Raji (cell line): ENCODE measurements around the gene PNPLA6.

Source experiments
- POLR2A ChIP-seq: IDR thresholded peaks from 2 replicates; pipeline ENCODE4 v1.6.1; 2011; ENCODE audit warnings: low read depth, low read length, control low read depth; ENCODE audit not compliant: insufficient read depth

PNPLA6 gene

DNA sequence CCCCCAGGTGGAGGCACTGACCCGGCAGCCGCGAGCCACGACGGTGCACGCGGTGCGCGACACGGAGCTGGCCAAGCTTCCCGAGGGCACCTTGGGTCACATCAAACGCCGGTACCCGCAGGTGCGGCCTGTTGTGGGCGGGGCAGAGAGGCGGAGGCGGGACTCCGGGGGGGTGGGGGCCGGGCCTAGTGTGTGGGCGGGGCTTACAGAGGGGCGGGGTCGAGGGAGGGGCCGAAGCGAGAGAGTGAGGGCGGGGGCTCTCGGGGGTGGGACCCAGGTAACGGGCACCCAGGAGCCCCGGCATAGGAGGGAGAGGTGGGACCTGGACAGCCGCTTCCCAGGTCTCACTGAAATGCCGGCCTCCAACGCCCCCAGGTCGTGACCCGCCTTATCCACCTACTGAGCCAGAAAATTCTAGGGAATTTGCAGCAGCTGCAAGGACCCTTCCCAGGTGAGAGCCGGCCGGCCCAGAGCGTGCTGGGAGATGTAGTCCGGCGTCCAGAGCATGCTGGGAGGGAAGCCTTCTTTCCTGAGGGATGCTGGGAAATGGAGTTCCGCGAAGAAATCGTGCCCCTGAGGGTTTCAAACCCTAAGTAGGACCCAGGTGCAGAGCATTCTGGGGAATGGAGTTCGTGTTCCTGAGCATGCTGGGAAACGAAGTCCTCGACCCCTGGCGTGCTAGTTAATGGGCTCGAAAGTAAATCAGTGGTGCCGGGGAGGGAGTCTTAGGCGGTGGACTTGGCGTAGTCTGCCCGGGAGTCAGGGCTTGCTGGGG, 15.7 kb downstream of the PNPLA6 start:
- TF ChIP-seq POLR2A, result no peak

DNA sequence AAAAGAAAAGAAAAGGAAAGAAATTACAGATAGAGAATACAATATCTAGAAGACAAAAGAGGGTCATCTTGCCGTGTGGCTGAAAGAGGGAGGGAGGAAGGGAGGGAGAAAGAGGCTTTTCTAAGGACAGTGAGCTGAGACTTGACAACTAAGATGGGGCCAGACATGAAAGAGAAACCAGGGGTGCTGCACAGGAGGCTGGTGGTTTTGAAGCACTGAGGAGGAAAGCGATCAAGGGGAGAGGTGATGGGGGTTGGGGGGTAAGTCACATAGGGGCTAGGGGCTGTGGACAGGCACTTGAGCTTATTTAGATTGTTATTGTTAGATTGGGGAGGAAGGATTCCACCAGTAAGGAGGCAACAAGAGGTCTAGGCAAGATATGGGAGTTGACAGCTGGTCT, 17.3 kb downstream of the PNPLA6 start:
- TF ChIP-seq POLR2A, result no peak

DNA sequence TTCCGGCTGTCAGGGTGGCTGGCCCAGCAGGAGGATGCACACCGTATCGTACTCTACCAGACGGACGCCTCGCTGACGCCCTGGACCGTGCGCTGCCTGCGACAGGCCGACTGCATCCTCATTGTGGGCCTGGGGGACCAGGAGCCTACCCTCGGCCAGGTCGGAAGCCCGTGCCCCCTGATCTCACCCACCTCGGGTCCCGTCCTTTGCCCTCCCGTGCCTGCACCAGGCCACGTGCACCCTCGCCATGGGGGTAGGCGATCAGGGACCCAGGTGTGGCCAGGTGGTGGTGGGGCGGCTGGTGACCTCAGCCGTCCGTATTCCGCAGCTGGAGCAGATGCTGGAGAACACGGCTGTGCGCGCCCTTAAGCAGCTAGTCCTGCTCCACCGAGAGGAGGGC, 19.0 kb downstream of the PNPLA6 start:
- TF ChIP-seq POLR2A, result no peak

DNA sequence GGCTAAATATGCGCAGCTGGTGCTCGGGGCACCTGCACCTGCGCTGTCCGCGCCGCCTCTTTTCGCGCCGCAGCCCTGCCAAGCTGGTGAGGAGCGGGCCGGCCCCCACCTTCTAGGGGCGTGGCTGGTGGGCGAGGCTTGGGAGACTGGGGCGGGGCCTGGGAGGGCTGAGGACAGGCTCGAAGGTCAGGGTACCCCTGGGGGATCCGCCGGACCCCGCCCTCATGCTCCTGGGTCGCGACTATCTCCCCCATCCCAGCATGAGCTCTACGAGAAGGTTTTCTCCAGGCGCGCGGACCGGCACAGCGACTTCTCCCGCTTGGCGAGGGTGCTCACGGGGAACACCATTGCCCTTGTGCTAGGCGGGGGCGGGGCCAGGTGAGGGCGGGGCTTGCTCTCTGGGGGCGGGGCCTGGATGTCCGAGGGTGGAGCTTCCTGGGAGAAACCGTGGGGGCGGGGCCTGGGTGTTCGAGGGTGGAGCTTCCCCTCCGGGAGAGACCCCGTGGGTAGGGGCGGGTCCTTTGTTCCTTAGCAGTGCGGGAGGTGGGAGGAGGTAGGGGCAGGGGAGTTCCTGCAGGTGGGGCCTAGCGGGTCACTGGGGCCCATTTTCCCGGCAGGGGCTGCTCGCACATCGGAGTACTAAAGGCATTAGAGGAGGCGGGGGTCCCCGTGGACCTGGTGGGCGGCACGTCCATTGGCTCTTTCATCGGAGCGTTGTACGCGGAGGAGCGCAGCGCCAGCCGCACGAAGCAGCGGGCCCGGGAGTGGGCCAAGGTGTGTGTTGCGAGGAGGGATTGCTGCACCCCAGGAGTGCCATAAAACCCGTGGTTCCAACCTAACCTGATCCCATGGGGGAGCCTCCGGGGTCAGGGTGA, 19.7 kb downstream of the PNPLA6 start:
- TF ChIP-seq POLR2A, result no peak

GRCh38 chr19:7556696-7557315, 21.3 kb downstream of the PNPLA6 start:
- no peak for TF ChIP-seq POLR2A

DNA sequence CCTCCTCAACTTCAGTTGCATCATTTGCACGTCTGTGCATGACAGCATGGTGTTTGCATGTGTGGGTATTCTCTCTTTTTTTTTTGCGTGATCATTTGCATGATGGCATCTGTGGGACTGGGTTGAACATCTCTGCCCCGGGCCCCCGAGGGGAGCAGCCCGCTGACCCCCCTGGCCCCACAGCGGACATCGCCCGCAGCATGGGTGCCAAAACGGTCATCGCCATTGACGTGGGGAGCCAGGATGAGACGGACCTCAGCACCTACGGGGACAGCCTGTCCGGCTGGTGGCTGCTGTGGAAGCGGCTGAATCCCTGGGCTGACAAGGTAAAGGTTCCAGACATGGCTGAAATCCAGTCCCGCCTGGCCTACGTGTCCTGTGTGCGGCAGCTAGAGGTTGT, 23.1 kb downstream of the PNPLA6 start:
- no peak for TF ChIP-seq POLR2A

DNA sequence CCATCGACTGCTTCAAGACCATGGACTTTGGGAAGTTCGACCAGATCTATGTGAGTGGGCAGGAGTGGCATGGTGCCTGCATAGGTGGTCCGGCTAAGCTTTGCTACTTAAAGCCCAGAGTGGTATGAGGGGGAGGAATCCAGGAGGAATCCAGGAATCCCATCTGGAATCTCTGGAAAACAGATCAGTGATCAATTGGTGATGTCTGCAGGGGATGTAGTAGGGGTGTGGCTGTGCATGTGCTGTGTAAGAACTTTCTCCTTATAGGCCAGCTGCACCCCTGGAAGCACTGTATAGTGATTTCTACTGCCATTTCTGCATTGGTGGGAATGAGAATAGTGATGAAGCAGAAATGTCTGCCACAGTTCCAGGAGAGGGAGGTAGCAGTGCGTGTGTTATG, 23.6 kb downstream of the PNPLA6 start:
- no peak for TF ChIP-seq POLR2A

GRCh38 chr19:7560255-7560654, 24.7 kb downstream of the PNPLA6 start:
- TF ChIP-seq POLR2A, result no peak

DNA sequence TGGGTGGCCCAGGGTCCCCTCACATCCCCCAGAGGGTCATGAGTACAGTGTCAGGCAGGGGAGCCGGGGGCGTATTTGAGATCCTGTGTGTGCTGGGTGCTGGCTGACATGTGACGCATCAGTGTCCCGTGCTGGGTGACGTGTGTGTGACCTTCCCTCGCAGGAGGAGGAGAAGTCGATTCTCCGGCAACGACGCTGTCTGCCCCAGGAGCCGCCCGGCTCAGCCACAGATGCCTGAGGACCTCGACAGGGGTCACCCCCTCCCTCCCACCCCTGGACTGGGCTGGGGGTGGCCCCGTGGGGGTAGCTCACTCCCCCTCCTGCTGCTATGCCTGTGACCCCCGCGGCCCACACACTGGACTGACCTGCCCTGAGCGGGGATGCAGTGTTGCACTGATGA, 25.8 kb downstream of the PNPLA6 start:
- no peak for TF ChIP-seq POLR2A

DNA sequence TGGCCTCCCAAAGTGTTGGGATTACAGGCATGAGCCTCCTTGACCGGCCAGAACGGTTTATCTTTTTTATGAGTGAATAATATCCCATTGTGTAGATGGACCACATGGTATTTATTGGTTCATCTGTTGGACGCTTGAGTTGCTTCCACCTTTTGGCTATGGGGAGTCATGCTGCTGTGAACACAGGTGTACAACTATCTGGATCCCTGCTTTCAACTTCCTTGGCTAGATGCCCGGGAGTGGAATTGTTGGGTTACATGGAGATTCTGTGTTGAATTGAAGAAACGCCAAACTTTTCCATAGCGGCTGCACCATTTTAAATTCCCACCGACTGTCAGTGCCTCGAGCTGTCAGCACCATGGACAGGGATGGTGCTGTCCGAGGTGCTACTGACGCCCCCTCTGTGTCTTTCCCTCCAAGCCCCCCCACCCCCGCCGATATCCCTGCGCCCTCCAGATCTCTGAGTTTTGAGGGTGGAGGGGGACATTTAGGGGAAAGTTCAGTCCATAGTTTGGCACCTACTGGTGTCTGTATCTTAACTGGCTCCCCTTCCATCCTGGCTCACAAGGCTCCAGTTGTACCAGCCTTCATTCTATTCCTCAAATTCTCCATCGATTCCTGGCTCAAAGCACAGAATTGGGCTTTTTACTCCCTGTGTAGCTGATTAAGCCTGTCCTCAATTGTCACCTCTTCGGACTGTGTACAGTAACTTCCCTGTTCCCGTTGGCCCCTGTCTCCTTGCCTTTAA, 27.3 kb downstream of the PNPLA6 start:
- no peak for TF ChIP-seq POLR2A

DNA sequence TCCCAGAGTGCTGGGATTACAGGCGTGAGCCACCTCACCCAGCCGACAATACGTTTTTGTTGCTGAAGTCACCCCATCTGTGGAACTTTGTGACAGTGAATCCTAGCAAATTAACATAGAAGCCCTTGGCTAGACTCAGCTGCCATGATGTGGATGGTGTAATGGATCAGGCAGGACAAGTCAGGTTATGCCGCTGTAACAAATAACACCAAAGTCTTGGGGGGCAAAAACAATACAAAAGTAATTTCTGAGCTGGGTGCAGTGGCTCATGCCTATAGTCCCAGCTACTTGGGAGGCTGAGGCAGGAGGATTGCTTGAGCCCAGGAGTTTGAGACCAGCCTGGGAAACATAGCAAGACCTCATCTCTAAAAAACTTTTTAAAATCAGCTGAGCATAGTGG, 29.3 kb downstream of the PNPLA6 start:
- no peak for TF ChIP-seq POLR2A

GRCh38 chr19:7565332-7565731, 29.8 kb downstream of the PNPLA6 start:
- TF ChIP-seq POLR2A, result no peak

DNA sequence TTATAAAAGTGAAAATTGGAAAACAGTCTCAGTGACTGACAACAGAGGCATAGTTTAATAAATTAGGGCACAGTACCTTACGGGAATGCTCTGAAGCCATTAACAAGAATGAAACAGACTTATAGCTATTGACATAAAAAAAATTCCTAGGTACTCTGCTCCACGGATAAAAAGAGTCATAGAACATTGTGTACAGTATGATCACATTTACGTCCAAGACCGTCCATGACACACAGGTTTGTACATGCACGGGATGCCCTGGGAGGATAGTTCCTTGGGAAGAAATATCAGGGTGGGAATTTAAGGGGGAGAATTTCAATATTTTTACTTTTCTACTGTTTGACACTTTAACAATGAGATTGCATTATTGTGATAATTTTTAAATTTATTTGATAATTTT, 35.2 kb downstream of the PNPLA6 start:
- no peak for TF ChIP-seq POLR2A

DNA sequence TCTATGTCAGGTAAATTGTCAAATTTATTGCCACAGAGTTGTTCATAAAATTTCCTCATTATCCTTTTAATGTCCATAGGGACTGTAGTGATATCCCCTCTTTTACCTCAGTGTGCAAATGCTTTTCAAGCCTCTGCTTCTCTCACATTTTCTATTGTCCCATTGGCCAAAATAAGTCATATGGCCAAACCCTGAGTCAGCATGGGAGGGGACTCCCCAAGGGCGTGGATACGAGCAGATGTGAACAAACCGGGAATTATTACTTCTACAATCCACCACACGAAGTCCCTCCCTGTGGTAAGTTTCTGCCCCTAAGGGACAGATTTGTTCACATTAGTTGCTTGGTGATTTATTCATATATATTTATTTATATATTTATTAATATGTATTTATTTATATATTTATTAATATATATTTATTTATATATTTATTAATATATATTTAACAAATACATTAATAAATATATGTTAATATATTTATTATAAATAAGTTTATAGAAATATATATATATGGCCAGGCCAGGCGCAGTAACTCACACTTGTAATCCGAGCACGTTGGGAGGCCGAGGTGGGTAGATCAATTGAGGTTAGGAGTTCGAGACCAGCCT, 40.0 kb downstream of the PNPLA6 start:
- no peak for TF ChIP-seq POLR2A

DNA sequence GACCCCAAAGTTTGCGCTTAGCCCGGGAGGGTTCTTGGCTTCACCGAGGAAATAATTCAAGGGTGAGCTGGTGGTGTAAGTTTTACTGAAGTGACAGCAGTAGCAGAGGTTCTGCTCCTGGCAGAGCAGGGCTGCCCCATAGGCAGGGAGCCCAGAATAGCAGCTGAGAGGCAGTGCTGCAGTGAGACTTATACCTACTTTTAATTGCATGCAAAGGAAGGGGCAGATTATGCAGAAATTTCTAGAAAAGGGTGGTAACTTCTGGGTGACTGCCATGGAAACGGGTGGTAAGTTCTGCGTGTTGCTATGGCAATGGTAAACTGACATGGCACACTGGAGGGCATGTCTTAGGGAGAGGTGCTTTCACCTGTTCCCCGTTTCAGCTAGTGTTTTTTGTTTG, 42.6 kb downstream of the PNPLA6 start:
- no peak for TF ChIP-seq POLR2A
